Stimulated activated CD8-positive, alpha-beta memory T cell treated with anti-CD3 and anti-CD28 coated beads, Interleukin-15, amount 100 ng/mL, for 4 hours (primary cell): ENCODE measurements around the gene CCDC159.

Experiments used
- DNase-seq, 2 donors: peaks; one replicate each; pipeline ENCODE4 v3.0.0-alpha.2; 2020; ENCODE audit warnings: low read depth in 2 of 2

CCDC159 gene

GRCh38 chr19:11390933-11391680 lies 44.8 kb downstream of the CCDC159 start:
- DNase-seq, result no peak

GRCh38 chr19:11397089-11397610 lies 50.8 kb downstream of the CCDC159 start:
- no peak for DNase-seq

GRCh38 chr19:11399667-11400066 lies 53.3 kb downstream of the CCDC159 start:
- no peak for DNase-seq

- DNase-seq, result no peak
Measured at GRCh38 chr19:11400798-11401197, 54.5 kb downstream of the CCDC159 start.

GRCh38 chr19:11401808-11402543 lies 55.7 kb downstream of the CCDC159 start:
- DNase-seq, result no peak
